ENCODE results near the gene DENND5B.
A peak's percentile ranks its signal among the peaks of the same experiment; 100 is the strongest.

DENND5B gene

DNA sequence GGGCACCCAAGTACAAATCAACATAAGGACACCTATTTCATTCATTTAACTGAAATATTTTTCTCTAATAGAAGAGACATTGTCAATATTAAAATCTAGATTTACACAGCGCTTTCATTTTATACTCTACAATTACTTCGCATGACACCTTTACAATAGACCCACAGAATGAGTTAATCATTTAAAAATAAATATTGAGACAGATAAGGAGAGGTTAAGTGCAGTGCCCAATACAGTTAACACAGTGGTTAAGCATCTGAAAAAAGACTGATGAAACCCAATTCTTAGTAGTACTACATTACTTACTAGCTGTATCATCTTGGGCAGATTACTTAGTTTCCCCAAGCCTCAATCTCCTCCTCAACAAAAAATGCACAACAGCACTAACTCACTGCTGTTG is 116.2 kb downstream of the DENND5B start:
- Mint-ChIP-seq H3K9me3 (peaks cover 1% of the 10 kb centered on the region), H3K4me1 (peaks cover 11% of the 10 kb centered on the region), H3K27ac (no peak overlapping the region), H3K4me3 (no peak overlapping the region), H3K36me3 (peaks cover 19% of the 10 kb centered on the region), H3K27me3 (no peaks in the 10 kb centered on the region)
- no peak for DNase-seq (ENCODE audit: low spot score in 2 of 2)
- ATAC-seq (ENCODE audit: low read depth): no peak

DNA sequence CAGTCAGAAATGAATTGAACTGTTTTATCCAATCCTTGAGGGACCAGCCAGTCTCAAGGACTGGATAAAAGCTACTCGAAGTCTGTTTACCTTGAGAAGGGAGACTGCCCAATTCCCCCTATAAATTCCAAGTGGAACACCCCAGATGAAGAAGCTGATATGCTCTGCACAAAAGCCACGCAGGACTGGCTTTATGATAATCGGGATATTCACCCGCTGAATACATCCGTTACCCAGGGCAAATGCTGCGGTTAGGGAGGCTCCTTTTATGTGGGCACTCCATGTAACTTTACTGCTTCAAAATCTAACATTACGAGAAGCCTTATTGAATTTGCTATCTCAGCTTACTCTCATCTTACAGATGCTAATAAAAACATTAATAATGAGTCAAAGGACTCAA is 119.1 kb downstream of the DENND5B start:
- DNase-seq (ENCODE audit: low spot score in 2 of 2) (no peak), ATAC-seq (ENCODE audit: low read depth) (no peak)
- Mint-ChIP-seq H3K4me3 (no peak overlapping the region), H3K9me3 (peaks cover 1% of the 10 kb centered on the region), H3K27ac (no peak overlapping the region), H3K4me1 (peaks cover 5% of the 10 kb centered on the region), H3K36me3 (peaks cover 9% of the 10 kb centered on the region), H3K27me3 (no peaks in the 10 kb centered on the region)

DNA sequence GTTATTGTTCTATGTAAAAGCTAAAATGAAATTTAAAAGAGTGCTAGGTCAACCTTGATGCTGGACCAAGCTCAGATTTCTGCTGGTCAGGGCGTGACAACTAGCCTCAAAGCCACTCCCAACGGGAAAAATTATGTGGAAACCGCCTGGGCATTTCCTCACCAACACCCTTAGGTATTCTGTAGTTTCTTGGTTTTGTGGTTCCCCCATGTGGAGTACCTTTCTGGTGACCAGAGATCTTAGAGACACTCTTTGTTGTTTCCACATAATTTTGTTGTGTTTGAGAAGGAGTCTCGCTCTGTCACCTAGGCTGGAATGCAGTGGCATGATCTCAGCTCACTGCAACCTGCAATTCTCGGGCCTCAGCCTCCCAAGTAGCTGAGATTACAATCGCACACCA is 119.9 kb downstream of the DENND5B start:
- H3K4me3 Mint-ChIP-seq: no peak overlapping the region
- no peak for ATAC-seq (ENCODE audit: low read depth)
- H3K4me1 Mint-ChIP-seq: peaks cover 3% of the 10 kb centered on the region
- peaks cover 1% of the 10 kb centered on the region for H3K9me3 Mint-ChIP-seq
- DNase-seq (ENCODE audit: low spot score in 2 of 2): no peak
- H3K27me3 Mint-ChIP-seq: no peaks in the 10 kb centered on the region
- H3K36me3 Mint-ChIP-seq: peaks cover 6% of the 10 kb centered on the region
- no peak overlapping the region for H3K27ac Mint-ChIP-seq

DNA sequence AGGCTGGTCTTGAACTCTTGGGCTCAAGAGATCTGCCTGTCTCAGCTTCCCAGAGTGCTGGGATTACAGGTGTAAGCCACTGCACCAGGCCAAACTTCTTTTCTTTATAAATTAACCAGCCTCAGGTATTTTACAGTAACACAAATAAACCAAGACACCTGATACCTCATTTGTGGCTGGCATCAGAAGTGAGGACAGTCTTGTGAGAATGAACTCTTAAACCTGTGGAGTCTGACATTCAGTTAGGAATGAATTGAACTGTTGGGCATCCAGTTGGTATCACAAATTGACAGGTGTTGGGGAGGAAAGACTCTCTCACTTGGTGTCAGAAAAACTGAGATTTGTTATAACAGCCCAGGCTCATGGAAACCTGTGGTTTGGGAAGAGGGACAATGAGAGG is 120.5 kb downstream of the DENND5B start:
- Mint-ChIP-seq H3K27ac (no peak overlapping the region), H3K4me1 (peaks cover 8% of the 10 kb centered on the region), H3K27me3 (no peaks in the 10 kb centered on the region), H3K36me3 (peaks cover 9% of the 10 kb centered on the region), H3K9me3 (no peaks in the 10 kb centered on the region), H3K4me3 (no peak overlapping the region)
- DNase-seq (ENCODE audit: low spot score in 2 of 2) (no peak), ATAC-seq (ENCODE audit: low read depth) (no peak)

DNA sequence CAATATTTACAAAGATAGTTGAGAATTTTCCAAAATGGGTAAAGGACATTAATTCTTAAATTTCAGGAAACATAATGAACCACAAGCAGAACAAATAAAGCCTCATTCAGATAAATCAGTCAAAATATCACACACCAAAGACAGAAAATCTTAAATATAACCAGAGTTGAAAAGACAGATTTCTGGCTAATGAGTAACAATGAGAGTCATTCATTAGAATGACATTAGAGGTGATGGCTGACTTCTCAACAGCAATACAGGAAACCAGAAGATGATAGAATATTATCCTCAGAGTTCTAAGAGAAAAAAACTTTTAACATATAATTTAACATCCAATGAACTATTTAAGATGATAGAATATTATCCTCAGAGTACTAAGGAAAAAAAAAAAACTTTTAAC is 124.2 kb downstream of the DENND5B start:
- DNase-seq (ENCODE audit: low spot score in 2 of 2): no peak
- H3K4me1 Mint-ChIP-seq: peaks cover 13% of the 10 kb centered on the region
- H3K4me3 Mint-ChIP-seq: no peak overlapping the region
- no peak for ATAC-seq (ENCODE audit: low read depth)
- no peaks in the 10 kb centered on the region for H3K27me3 Mint-ChIP-seq
- H3K36me3 Mint-ChIP-seq: peaks cover 11% of the 10 kb centered on the region
- H3K9me3 Mint-ChIP-seq: no peaks in the 10 kb centered on the region
- no peak overlapping the region for H3K27ac Mint-ChIP-seq

DNA sequence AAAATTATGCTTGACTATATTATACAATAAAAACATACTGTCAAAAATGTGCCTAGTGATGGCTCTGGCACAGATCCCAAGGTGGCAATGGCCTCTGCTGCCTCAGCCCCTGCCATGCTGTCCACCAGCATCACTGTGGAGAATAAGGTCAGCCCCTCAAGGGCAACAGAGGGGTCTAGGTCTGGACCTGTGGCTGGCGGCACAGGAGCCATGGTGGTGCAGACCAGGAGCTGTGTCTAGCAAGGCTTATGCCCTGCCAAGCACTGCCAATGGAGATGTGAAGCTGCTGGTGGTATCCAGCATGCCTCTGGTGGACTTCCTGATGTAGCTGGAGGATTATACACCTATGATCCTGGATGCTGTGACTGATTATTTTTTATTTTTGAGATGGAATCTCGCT is 125.9 kb downstream of the DENND5B start:
- DNase-seq (ENCODE audit: low spot score in 2 of 2) (no peak), ATAC-seq (ENCODE audit: low read depth) (no peak)
- Mint-ChIP-seq H3K4me1 (peaks cover 15% of the 10 kb centered on the region), H3K9me3 (no peaks in the 10 kb centered on the region), H3K4me3 (no peak overlapping the region), H3K27ac (no peak overlapping the region), H3K27me3 (no peaks in the 10 kb centered on the region), H3K36me3 (peaks cover 14% of the 10 kb centered on the region)

DNA sequence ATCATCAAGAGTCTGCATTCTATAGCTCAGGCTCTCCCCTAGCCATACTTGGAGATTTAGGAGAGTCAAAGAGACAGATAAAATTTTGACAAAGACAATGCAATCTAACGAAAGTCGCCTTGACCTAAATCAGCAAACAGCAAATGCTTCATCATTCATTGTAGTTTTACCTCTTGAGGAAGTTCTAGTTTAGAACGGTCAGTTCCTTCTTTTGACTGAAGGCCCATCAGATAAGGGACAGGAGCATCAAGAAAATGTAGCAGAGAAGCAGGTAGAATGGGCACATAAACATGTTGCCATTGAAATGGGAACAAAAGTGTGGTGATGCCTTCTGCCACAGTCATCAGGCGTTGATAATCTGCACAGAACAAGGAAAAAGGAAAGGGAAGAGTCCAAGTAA is 130.9 kb downstream of the DENND5B start:
- peaks cover 18% of the 10 kb centered on the region for H3K36me3 Mint-ChIP-seq
- peak overlapping the region; percentile 19 for H3K27ac Mint-ChIP-seq
- peaks cover 11% of the 10 kb centered on the region for H3K4me1 Mint-ChIP-seq
- DNase-seq (ENCODE audit: low spot score in 2 of 2) (no peak), ATAC-seq (ENCODE audit: low read depth) (no peak)
- no peaks in the 10 kb centered on the region for H3K9me3 Mint-ChIP-seq
- H3K4me3 Mint-ChIP-seq: no peak overlapping the region
- H3K27me3 Mint-ChIP-seq: no peaks in the 10 kb centered on the region

DNA sequence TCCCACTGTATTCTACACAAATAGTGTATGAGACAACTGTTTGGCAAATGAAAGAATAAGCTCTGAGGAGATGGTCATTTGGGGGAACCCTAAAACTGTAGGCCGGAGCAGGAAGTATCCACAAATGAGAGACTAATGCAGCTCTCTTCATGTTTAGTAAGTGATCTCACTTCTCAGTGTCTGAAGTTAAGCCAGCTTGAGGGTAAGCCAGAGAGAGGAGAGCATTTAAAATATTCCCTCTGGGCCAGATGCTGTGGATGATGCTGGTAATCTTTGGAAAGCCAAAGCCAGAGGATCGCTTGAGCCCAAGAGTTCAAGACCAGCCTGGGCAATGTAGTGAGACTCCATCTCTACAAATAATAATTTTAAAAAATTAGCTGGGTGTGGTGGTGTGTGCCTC is 134.4 kb downstream of the DENND5B start:
- Mint-ChIP-seq H3K27ac (peak overlapping the region; percentile 43), H3K36me3 (peaks cover 22% of the 10 kb centered on the region)
- ATAC-seq (ENCODE audit: low read depth): no peak

DNA sequence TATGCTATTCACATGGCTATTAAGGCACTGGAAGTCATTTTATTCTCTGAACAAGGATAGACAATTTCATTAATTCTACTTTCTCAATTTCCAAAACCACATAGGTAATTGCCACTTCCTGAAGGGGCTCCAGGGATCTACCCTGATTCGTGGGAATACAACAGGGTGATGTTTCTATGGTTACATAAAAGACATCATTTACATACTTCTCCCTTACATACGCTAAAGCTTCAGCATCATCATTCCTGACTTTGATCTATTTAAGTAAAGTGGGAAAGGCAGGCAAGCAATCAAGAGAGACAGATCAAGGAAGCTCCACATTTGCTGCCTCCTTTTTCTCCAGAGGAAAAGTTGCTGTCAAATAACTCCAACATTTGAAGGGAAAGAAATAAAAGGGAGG is 146.2 kb downstream of the DENND5B start:
- Mint-ChIP-seq H3K27ac (no peak overlapping the region), H3K4me3 (no peak overlapping the region), H3K4me1 (no peaks in the 10 kb centered on the region), H3K9me3 (no peaks in the 10 kb centered on the region), H3K36me3 (peaks cover 8% of the 10 kb centered on the region), H3K27me3 (no peaks in the 10 kb centered on the region)
- no peak for ATAC-seq (ENCODE audit: low read depth)
- no peak for DNase-seq (ENCODE audit: low spot score in 2 of 2)

More for the DNA sequence above, 134.4 kb downstream of the DENND5B start:
- no peak for DNase-seq (ENCODE audit: low spot score in 2 of 2)
- peaks cover 7% of the 10 kb centered on the region for H3K4me1 Mint-ChIP-seq
- no peaks in the 10 kb centered on the region for H3K27me3 Mint-ChIP-seq
- no peaks in the 10 kb centered on the region for H3K9me3 Mint-ChIP-seq
- no peak overlapping the region for H3K4me3 Mint-ChIP-seq

DNA sequence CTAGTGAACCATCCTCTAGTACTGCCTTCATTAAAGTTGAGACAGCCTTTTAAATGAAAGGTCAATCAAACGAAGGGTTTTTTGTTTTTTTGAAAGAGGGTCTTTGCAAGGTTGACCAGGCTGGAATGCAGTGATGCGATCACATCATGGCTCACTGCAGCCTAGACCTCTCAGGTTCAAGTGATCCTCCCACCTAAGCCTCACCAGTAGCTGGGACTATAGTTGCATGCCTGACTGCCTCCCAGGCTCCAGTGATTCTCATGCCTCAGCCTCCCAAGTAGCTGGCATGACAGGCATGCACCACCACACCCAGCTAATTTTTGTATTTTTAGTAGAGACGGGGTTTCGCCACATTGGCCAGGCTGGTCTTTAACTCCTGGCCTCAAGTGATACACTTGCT is 150.3 kb downstream of the DENND5B start:
- H3K4me3 Mint-ChIP-seq: no peak overlapping the region
- ATAC-seq (ENCODE audit: low read depth) (no peak), DNase-seq (ENCODE audit: low spot score in 2 of 2) (no peak)
- no peaks in the 10 kb centered on the region for H3K9me3 Mint-ChIP-seq
- no peak overlapping the region for H3K27ac Mint-ChIP-seq
- H3K4me1 Mint-ChIP-seq: no peaks in the 10 kb centered on the region
- H3K36me3 Mint-ChIP-seq: peaks cover 9% of the 10 kb centered on the region
- no peaks in the 10 kb centered on the region for H3K27me3 Mint-ChIP-seq

DNA sequence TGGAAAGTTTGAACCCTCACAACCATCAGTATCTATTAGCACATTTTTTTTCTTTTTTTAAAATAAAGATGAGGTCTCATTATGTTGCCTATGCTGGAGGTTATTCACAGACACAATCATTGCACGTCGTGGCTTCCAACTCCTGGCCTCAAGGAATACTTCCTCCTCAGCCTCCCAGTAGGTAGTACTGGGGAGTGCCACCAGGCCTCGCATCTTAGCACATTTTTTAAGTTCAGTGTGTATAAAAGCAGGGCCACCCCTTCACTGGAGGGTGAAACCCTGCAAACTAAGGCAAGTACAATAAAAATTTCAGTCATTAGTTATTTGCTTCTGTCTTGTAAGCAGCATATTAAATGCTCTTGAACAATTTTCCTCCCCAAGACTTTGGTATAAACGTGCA is 150.8 kb downstream of the DENND5B start:
- H3K9me3 Mint-ChIP-seq: no peaks in the 10 kb centered on the region
- H3K4me1 Mint-ChIP-seq: peaks cover under 1% of the 10 kb centered on the region
- H3K27me3 Mint-ChIP-seq: no peaks in the 10 kb centered on the region
- no peak overlapping the region for H3K27ac Mint-ChIP-seq
- ATAC-seq (ENCODE audit: low read depth) (no peak), DNase-seq (ENCODE audit: low spot score in 2 of 2) (no peak)
- no peak overlapping the region for H3K4me3 Mint-ChIP-seq
- H3K36me3 Mint-ChIP-seq: peaks cover 9% of the 10 kb centered on the region

DNA sequence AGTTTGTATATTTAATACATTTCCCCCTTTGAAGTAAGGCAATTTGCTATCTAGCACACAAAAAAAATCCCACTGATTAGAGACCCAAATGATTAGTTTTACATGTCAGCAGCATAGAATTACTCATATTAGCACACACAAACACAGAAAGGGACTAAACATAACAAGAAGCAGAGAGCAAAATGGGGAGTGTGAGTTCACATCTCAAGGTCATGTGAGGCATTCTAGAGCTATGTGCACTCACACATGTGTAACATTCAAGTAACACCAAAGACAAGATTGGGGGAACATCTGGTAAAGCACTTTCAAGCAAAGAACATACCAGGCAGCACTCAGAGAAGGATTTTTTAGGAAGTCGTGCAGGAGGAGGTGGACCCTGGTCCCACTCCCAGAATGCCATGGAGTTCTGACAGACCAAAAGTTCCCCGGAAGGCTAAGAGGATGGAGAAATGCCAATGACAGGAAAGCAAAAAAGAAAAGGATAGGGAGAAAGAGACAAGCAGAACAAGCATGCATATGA is 159.2 kb downstream of the DENND5B start:
- DNase-seq (ENCODE audit: low spot score in 2 of 2) (no peak), ATAC-seq (ENCODE audit: low read depth) (no peak)
- no peaks in the 10 kb centered on the region for H3K9me3 Mint-ChIP-seq
- peaks cover 11% of the 10 kb centered on the region for H3K4me1 Mint-ChIP-seq
- no peaks in the 10 kb centered on the region for H3K27me3 Mint-ChIP-seq
- H3K36me3 Mint-ChIP-seq: peaks cover 11% of the 10 kb centered on the region
- H3K27ac Mint-ChIP-seq: peak overlapping the region; percentile 29
- no peak overlapping the region for H3K4me3 Mint-ChIP-seq

DNA sequence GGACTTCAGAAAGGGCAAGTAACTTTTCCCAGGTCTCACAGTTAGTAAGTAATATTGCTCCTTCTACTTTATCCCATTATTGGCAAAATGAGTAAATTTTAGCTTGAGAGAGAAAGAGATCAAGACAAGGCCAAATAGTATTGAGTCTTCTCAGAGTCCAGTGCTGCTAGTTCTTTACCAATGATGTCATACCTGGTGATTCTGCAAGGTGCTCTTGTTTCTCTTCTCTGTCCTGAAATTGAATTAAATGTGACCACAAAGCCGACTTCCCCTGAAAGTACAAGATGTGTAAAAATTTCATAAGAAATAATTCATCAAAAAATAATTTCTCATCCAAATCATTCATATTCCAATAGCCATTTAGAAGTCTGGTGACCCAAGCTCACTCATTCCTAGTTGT is 167.5 kb downstream of the DENND5B start:
- DNase-seq (ENCODE audit: low spot score in 2 of 2): no peak
- Mint-ChIP-seq H3K9me3 (no peaks in the 10 kb centered on the region), H3K27ac (peak overlapping the region; percentile 4), H3K36me3 (peaks cover 18% of the 10 kb centered on the region), H3K27me3 (no peaks in the 10 kb centered on the region), H3K4me3 (no peak overlapping the region), H3K4me1 (no peaks in the 10 kb centered on the region)
- ATAC-seq (ENCODE audit: low read depth): no peak

DNA sequence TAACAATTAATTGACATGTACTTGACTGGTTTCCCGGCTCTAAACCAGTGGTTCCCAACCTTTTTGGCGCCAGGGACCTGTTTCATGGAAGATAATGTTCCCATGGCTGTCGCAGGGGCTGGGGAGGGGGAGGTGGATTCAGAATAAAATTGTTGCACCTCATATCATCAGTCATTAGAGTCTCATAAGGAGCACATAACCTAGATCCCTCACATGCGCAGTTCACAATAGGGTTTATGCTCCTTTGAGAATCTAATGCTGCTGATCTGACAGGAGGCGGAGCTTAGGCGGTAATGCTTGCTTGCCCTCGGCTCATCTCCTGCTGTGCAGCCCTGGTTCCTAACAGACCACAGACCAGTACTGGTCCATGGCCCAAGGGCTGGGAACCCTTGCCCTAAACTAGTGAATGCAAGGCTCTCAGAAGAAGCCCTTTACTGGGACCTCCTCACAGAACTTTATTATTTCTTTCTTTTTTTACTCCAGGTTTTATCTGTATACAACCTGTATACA is 178.6 kb downstream of the DENND5B start:
- Mint-ChIP-seq H3K27ac (no peak overlapping the region), H3K36me3 (peaks cover 24% of the 10 kb centered on the region), H3K4me3 (no peak overlapping the region), H3K9me3 (no peaks in the 10 kb centered on the region), H3K4me1 (no peaks in the 10 kb centered on the region), H3K27me3 (no peaks in the 10 kb centered on the region)
- ATAC-seq (ENCODE audit: low read depth) (no peak), DNase-seq (ENCODE audit: low spot score in 2 of 2) (no peak)

DNA sequence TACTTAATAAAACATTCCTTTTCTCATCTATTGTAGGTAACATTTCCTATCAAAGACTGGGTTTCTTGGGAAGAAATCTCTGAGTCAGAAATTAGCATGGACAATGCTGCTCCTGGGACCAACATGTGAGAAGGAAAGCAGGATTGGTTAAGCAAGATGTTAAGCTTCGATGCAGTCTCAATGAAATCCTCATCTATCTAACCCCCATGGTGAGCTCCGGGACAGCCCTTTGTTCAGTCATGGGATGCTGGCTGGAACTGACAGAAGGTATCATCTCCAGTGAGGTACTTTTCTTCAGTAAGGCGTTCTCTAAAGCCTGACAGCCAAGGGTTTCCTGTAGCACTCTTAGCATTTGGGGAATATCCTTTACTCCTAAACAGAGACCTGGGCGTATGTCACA is 182.2 kb downstream of the DENND5B start:
- H3K4me3 Mint-ChIP-seq: no peak overlapping the region
- H3K27me3 Mint-ChIP-seq: no peaks in the 10 kb centered on the region
- no peak for DNase-seq (ENCODE audit: low spot score in 2 of 2)
- peaks cover 25% of the 10 kb centered on the region for H3K36me3 Mint-ChIP-seq
- H3K27ac Mint-ChIP-seq: no peak overlapping the region
- peaks cover 6% of the 10 kb centered on the region for H3K4me1 Mint-ChIP-seq
- no peaks in the 10 kb centered on the region for H3K9me3 Mint-ChIP-seq
- ATAC-seq (ENCODE audit: low read depth): no peak

Measured in memory B cell (primary cell).